Muscle layer of colon (tissue), 2 donors: ENCODE measurements around the gene CTDSPL2.

Source experiments
- H3K27ac ChIP-seq: one replicate; pipeline ENCODE4 v1.7.0; 2013; ENCODE audit warnings: low read depth, mild to moderate bottlenecking, low read length, moderate library complexity
- H3K27me3 ChIP-seq, 2 donors: one replicate each; pipeline ENCODE4 v1.7.0; 2013; ENCODE audit warnings: low read length in 2 of 2, mild to moderate bottlenecking in 2 of 2; ENCODE audit not compliant: insufficient read depth in 2 of 2, control insufficient read depth in 1 of 2
- H3K36me3 ChIP-seq: one replicate; pipeline ENCODE4 v1.7.0; 2013; ENCODE audit warnings: mild to moderate bottlenecking, low read length; ENCODE audit not compliant: insufficient read depth
- H3K4me1 ChIP-seq: one replicate; pipeline ENCODE4 v1.7.0; 2013; ENCODE audit warnings: mild to moderate bottlenecking, low read length; ENCODE audit not compliant: insufficient read depth
- H3K4me3 ChIP-seq, 2 donors: one replicate each; pipeline ENCODE4 v1.7.0; 2013; ENCODE audit warnings: low read length in 2 of 2, low read depth in 1 of 2, mild to moderate bottlenecking in 1 of 2, moderate library complexity in 1 of 2
- H3K9ac ChIP-seq: one replicate; pipeline ENCODE4 v1.7.0; 2013; ENCODE audit warnings: low read length
- H3K9me3 ChIP-seq: one replicate; pipeline ENCODE4 v1.7.0; 2013; ENCODE audit warnings: mild to moderate bottlenecking, low read length
- donor health status: abdominal sarcoma.
- donor health status: Adenocarcinoma of cecum.

CTDSPL2 gene

GRCh38 chr15:44490622-44491021 lies 63.2 kb downstream of the CTDSPL2 start:
- Histone ChIP-seq H3K36me3 (peaks cover 15% of the 10 kb centered on the region), H3K4me3 (no peak overlapping the region), H3K27ac (no peak overlapping the region), H3K9ac (no peak overlapping the region), H3K9me3 (no peaks in the 10 kb centered on the region), H3K4me1 (no peaks in the 10 kb centered on the region), H3K27me3 (no peaks in the 10 kb centered on the region)

- H3K9ac ChIP-seq: no peak overlapping the region
- peaks cover 14% of the 10 kb centered on the region for H3K36me3 ChIP-seq
- no peaks in the 10 kb centered on the region for H3K4me1 ChIP-seq
- no peak overlapping the region for H3K27ac ChIP-seq
- H3K9me3 ChIP-seq: no peaks in the 10 kb centered on the region
- H3K27me3 ChIP-seq: no peaks in the 10 kb centered on the region
- H3K4me3 ChIP-seq: no peak overlapping the region
Measured at GRCh38 chr15:44492040-44492439, 64.6 kb downstream of the CTDSPL2 start.

DNA sequence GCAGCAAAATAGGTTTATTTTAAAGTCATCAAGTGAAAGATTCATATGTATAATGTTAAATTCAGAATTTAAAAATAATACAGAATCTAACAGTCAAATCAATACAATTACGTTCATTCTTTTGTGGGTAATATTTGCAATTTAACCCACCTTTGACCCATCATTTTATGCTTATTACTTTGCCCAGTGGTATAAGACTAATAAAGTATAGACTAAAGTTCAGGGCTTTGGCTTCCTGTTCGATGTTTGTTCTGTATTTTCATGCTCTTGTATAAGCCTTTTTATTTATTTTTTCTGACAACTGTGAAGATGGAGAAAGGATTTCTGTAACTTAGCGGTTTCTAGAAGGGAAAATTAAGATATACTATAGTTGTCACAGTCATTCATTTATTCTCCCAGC lies 65.2 kb downstream of the CTDSPL2 start:
- no peak overlapping the region for H3K27ac ChIP-seq
- H3K4me3 ChIP-seq: no peak overlapping the region
- H3K4me1 ChIP-seq: no peaks in the 10 kb centered on the region
- H3K9me3 ChIP-seq: no peaks in the 10 kb centered on the region
- H3K9ac ChIP-seq: no peak overlapping the region
- no peaks in the 10 kb centered on the region for H3K27me3 ChIP-seq
- peaks cover 11% of the 10 kb centered on the region for H3K36me3 ChIP-seq

GRCh38 chr15:44495562-44495961 lies 68.1 kb downstream of the CTDSPL2 start:
- H3K9me3 ChIP-seq: no peaks in the 10 kb centered on the region
- no peaks in the 10 kb centered on the region for H3K4me1 ChIP-seq
- peaks cover 27% of the 10 kb centered on the region for H3K36me3 ChIP-seq
- H3K4me3 ChIP-seq: no peak overlapping the region
- H3K27me3 ChIP-seq: no peaks in the 10 kb centered on the region
- no peak overlapping the region for H3K9ac ChIP-seq
- H3K27ac ChIP-seq: no peak overlapping the region

- Histone ChIP-seq H3K4me1 (no peaks in the 10 kb centered on the region), H3K9me3 (no peaks in the 10 kb centered on the region), H3K27ac (no peak overlapping the region), H3K4me3 (no peak overlapping the region), H3K36me3 (peaks cover 27% of the 10 kb centered on the region), H3K9ac (no peak overlapping the region), H3K27me3 (no peaks in the 10 kb centered on the region)
Measured at GRCh38 chr15:44500555-44500954, 73.1 kb downstream of the CTDSPL2 start.

GRCh38 chr15:44501768-44502366 lies 74.4 kb downstream of the CTDSPL2 start:
- Histone ChIP-seq H3K27ac (no peak overlapping the region), H3K9me3 (no peaks in the 10 kb centered on the region), H3K27me3 (no peaks in the 10 kb centered on the region), H3K4me3 (no peak overlapping the region), H3K36me3 (peaks cover 27% of the 10 kb centered on the region), H3K4me1 (no peaks in the 10 kb centered on the region), H3K9ac (no peak overlapping the region)

- Histone ChIP-seq H3K36me3 (peaks cover 13% of the 10 kb centered on the region), H3K9ac (no peak overlapping the region), H3K27ac (no peak overlapping the region), H3K4me1 (no peaks in the 10 kb centered on the region), H3K4me3 (no peak overlapping the region), H3K27me3 (no peaks in the 10 kb centered on the region), H3K9me3 (no peaks in the 10 kb centered on the region)
Measured at GRCh38 chr15:44516436-44516835, 89.0 kb downstream of the CTDSPL2 start.

GRCh38 chr15:44519537-44519936 lies 92.1 kb downstream of the CTDSPL2 start:
- Histone ChIP-seq H3K27ac (no peak overlapping the region), H3K4me1 (no peaks in the 10 kb centered on the region), H3K36me3 (peaks cover 20% of the 10 kb centered on the region), H3K9me3 (no peaks in the 10 kb centered on the region), H3K4me3 (no peak overlapping the region), H3K27me3 (no peaks in the 10 kb centered on the region), H3K9ac (no peak overlapping the region)

DNA sequence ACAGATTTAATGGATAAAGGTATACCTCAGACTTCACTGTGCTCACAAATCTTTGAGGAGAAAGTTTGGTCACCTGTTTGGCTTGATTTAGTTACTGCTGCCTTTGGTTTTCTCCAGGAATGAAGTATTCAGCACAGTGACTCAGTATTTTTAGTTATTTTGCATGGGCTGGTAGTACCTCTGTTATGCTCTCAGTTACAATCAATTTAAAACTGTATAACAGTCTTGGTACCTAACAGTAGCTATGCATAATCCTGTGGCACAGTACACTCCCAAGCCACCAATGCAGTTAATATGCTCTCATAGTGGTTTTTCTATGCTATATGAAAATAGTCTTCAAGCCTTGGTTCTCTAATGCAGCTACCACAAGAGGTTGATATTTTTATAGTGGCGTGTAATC lies 97.6 kb downstream of the CTDSPL2 start:
- no peak overlapping the region for H3K27ac ChIP-seq
- no peaks in the 10 kb centered on the region for H3K4me1 ChIP-seq
- H3K36me3 ChIP-seq: peaks cover 24% of the 10 kb centered on the region
- no peak overlapping the region for H3K9ac ChIP-seq
- no peaks in the 10 kb centered on the region for H3K27me3 ChIP-seq
- H3K9me3 ChIP-seq: no peaks in the 10 kb centered on the region
- no peak overlapping the region for H3K4me3 ChIP-seq

GRCh38 chr15:44527241-44527640 lies 99.8 kb downstream of the CTDSPL2 start:
- no peaks in the 10 kb centered on the region for H3K9me3 ChIP-seq
- no peaks in the 10 kb centered on the region for H3K27me3 ChIP-seq
- peaks cover 25% of the 10 kb centered on the region for H3K36me3 ChIP-seq
- no peak overlapping the region for H3K9ac ChIP-seq
- H3K4me1 ChIP-seq: no peaks in the 10 kb centered on the region
- no peak overlapping the region for H3K4me3 ChIP-seq
- no peak overlapping the region for H3K27ac ChIP-seq

- Histone ChIP-seq H3K4me1 (peaks cover 2% of the 10 kb centered on the region), H3K36me3 (peaks cover 16% of the 10 kb centered on the region), H3K27ac (no peak overlapping the region), H3K9me3 (no peaks in the 10 kb centered on the region), H3K9ac (no peak overlapping the region), H3K4me3 (no peak overlapping the region), H3K27me3 (no peaks in the 10 kb centered on the region)
Measured at GRCh38 chr15:44529864-44530604, 102.6 kb downstream of the CTDSPL2 start.

- Histone ChIP-seq H3K27ac (no peak overlapping the region), H3K4me3 (no peak overlapping the region), H3K4me1 (peaks cover 8% of the 10 kb centered on the region), H3K9me3 (no peaks in the 10 kb centered on the region), H3K36me3 (peaks cover 12% of the 10 kb centered on the region), H3K27me3 (no peaks in the 10 kb centered on the region), H3K9ac (no peak overlapping the region)
Measured at GRCh38 chr15:44530653-44531052, 103.2 kb downstream of the CTDSPL2 start.
